NCI-H2081 (cell line): ENCODE data around the gene AGAP5.

Experiments used
- DNase-seq, 2 experiments: peaks; one replicate each; lab custom pipeline; 2025; lab: John Stamatoyannopoulos, UW

The AGAP5 gene

DNA sequence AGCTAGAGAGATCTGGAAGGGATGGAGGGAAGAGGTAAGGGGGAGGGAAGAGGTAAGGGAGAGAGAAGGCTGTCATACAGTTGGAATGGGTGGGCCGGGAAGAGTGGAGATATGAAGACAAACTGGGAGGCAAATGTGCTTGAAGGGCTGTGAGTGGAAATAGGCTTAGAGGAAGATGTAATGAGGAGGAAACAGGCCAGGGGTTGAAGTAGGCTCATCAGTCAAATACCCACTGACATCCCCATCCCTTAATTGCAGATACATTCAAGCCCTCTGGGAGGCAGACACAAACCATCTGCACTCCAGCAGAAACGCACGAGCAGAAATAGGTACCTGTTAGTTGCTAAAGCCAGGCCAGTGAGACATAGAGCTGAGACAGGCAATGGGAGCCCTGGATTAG lies 44.2 kb downstream of the AGAP5 start:
- no peak for DNase-seq

DNA sequence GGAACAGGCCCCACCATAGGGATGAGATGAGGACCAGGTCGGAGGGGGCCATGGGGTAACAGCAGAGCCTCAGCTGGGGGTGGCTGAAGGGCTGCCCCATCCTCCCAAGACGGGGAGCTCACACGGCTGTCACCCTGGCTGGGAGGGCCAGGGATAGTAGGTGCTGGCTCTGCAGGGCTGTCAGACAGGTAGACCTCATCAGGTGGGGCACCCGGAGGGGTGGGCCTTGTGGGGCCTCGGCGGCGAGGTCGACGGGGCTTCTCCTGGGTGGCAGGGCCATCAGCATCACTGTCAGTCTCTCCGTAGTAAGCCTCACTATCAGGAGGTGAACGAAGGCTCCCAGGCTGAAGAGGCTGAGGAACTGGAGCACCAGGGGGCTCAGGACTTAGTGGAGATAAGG lies 44.7 kb downstream of the AGAP5 start:
- no peak for DNase-seq

DNA sequence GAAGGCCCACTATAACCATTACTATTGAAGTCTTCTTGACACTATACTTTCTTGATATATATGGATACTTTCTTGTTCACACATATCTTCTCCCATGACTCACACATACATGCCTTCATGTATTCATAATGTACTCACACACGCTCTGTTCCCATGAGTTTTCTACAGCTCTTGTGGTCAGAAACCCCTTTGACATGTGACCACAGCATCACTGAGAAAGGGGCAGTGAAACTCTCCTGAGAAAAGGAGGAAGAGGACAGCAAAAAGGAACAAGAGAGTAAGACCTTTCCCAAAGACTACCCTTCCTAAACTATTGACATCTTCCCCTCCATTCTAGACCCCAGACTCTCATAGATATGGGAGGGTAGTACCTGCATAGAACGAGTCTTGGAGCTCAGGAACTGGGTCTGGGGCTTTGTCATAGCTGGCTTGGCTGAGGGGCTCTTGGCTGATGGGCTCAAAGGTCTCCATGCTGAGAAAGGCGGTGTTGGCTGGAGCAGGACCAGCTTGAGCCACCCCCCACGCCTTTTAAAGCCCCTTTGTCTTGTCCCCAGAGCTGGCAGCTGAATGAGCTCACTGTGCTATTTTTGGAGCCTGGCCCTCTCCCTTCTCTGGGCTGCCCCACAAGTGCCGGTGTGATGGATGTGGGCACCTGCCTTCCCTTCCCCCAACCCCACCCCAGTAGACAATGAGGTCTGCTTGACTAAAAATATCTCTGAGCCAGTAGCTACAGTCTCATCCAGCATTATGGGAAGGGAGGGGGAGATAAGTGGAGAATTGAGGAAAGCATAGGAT lies 47.2 kb downstream of the AGAP5 start:
- DNase-seq, result no peak

DNA sequence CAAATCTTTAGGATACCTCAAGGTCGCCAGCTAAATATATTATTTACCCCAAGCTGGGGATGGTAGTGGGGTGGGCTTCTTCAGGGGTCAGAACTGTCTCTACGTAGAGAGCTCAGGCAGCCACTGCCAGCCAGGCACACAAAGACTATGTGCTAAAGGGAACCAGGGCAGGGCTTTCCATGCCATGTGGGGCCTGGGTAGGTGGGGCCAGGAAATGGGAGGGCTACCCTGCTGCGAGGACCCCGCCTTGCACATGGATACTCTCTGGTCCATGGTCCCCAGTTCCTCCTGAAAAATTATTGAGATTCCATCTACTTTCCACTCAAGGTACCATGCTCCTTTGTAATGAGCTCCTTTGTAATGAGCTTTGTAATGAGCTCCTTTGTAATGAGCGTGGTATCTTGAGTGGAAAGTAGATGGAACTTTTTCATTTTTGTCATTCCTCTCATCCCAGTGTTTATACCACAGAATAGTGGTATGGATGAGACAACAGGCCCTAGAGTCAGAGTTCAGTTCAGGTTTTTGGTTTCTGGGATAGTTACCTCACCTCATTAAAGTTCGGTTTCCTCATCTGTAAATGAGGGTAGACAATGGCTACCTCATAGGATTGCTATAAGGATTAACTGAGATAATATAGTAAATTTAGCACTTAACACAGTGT lies 47.9 kb downstream of the AGAP5 start:
- no peak for DNase-seq

DNA sequence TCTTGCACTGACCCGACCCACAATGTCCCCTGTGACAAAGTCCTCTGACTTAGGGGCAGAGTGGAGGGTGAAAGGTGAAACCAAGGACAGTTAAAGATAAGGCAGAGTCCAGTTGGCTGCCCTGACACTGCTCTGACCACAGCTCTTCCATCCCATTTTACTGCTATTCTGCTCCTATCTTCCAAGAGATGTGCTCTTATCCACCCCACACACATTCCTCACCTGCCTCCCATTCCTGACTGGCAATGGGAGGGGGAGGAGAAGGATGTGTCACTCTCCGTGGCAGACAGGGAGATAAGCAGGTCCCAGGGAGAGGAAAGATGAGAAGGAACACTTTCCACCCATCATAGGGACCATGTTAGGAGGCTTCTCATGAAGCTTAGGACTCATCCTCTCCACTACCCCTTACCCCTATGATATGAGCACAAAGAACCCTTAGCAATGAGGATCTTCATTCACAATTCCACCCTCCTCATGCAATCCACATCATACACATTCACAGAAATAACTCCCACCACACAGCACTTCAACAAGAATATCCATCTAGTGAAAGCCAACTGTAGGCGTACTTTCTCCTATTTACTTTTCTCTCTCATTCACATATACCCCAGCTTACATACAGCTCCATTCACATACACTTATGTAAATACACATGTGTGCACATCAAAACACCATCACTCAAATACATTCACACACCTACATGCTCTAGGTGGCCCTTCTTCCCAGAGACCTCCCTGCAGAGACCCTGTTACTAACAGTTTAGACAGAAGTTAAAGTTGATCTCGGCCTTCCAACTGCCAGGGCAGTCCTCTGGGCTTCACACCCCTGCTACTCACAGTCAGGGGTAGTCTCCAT lies 48.7 kb downstream of the AGAP5 start:
- DNase-seq, result no peak

DNA sequence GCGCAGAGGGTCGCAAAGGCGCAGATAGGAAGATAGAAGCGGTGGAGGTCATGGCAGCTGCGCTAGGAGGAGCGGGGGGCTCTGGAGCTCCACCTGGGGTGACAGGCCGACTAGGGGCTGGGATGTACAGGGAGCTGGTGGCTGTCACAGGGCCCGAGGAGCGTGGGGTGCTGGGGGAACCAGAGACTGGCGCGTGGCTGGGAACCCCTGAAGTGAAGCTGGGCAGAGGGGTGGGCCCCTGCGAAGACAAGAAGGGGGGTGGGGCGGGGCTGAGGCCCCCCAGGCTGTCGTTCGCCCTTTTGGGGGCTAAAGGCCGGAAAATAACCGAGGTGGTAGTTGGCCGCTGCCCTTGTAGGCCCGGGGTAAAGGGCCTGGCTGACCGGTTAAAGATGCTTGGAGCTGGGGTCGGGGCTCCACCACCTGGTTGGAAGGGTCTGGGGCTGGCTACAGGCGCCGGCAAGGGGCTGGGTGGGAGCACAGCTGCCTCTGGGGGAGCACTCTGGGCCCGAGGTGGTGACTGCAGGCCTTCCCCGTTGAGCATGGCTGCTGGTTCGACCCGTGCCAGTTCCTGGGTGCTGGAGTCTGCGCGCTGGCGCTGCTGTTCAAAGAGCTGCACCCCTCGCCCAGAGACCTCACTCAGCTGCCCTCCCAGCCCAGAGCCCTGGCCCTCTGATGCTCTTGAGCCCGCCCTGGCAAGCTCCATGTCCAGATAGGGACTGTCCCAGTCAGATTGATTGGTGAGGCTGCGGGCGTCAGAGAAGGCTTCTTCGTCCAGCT lies 49.8 kb downstream of the AGAP5 start:
- no peak for DNase-seq

DNA sequence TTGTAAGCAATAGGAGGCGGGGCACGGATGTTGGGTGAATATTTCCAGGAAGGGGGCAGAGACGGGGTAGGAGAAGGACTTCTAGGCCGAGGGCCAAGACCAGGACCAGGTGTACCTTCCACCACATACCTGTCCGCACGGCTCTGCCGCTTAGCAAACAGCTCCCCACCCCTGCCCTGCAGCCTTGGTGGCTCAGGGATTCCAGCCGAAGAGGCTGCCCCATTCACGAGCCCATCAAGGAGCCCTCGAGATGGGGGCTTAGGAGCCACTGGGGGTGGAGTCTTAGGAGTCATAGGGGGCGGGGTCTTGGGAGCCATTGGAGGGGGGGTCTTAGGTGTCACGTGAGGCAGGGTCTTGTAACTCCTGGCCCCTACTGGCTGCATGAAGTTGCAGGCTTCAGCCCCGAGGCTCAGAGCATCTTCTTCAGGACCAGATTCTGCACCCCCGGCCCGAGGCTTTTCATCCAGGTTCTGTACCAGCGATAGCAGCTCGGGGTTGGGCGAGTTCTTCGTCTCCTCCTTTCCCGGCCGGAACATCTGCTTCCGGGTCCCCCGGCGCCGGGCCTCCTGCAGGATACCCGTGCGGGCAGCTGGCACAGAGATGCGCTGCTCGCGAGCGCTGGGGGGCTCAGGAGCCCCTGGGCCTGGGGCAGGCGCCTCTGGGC lies 50.6 kb downstream of the AGAP5 start:
- DNase-seq, result no peak

DNA sequence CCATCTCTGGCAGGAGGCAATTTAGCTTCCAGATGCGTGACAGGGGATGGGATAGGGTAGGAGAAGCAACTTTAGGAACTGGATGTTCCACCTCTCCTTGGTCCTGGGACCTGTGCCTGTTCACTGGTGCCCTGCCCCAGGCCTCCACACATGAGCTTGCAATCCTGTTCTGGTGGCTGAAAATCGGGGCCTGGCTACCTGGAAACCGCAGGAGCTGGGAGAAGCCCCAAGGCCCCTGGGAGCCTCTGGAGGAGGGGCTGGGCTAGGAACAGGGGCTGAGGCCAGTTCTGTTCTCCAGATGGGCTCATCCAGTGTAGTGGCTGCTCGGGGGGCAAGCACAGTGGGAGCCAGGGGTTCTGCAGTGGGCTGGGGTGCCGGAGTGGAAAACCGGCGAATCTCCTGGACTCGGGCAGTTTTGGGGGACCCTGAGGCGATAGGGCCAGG lies 51.3 kb downstream of the AGAP5 start:
- no peak for DNase-seq

DNA sequence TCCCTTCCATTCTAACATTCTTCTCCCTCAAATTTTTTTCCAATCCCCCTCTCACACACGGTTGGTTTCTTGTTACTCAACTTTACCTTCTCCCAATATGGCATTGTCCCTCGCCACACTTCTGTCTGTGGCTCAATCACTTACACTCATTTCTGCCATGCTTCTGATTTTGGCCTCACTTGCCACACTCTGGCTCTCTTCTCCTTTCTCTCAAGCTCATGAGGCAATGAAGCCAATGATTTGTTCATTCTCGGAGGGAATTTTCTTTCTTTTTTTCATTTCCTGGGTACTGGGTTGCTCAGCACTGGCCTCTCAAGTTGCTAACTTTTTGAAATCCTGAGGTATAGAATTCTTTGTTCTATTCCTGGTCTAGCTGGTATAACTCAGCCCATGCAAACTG lies 52.7 kb downstream of the AGAP5 start:
- DNase-seq, result no peak

DNA sequence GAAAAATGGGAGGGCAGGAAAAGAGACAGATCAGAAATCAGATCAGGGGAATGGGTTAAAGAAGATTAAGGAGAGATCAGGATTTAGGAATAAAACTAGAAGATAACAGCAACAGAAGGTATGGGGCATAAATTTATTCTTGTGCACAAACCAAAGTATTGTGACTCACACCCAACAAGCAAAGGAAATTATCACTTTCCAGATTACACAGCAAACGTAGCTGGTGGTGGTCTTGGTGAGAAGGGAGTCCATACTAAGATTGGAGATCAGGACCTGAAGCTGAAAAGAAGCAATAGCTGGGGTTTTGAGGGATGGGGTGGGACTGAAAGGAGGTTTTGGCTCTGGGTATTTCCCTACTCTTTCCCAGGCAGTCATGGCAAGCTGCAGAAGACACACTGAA lies 53.1 kb downstream of the AGAP5 start:
- DNase-seq, result no peak

DNA sequence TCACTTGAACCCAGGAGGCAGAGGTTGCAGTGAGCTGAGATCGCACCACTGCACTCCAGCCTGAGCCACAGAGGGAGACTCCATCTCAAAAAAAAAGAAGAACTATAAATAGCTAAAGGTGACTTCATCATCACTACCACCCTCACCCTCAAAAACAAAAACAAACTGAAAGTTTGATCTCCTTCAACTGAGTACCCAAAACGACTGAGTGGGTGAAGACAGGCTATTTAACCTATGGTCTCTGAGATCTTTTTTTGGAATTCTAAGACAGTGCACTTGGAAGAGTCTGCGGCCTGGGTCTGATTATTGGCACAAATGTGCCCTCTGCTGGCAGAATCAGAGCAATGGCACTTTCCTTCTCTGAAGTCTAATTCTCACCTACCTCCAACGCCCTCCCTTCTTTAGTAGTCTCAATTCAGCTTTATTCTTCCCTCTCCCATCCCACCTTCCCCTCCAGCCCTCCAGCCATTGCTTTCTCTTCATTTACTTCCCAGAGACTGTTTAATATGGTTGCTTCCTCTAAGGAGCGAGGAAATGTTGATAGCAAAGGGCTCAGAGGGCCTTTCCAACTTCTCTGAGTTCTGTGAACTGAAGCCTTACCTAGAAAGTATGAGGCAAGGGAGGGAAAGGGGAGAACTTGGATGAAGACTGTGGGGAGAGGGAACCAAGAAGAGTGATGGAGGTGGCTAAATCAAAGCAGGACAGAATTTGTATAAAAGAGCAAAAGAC lies 53.7 kb downstream of the AGAP5 start:
- peak; percentile 28 to 48 for DNase-seq

DNA sequence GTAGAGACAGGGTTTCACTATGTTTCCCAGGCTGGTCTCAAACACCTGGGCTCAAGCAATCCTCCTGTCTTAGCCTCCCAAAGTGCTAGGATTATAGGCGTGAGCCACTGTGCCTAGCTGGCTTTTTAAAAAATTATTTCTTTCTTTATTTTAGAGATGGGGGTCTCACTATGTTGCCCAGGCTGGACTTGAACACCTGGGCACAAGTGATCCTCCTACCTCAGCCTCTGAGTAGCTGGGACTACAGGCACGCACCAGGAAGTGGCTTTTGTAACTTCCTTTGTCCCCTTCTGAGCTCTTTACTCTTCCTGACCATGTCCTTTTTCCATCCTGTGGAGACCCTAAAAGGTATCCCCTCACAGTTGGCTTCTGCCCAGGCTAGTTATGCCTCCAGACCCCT lies 54.5 kb downstream of the AGAP5 start:
- DNase-seq, result no peak

DNA sequence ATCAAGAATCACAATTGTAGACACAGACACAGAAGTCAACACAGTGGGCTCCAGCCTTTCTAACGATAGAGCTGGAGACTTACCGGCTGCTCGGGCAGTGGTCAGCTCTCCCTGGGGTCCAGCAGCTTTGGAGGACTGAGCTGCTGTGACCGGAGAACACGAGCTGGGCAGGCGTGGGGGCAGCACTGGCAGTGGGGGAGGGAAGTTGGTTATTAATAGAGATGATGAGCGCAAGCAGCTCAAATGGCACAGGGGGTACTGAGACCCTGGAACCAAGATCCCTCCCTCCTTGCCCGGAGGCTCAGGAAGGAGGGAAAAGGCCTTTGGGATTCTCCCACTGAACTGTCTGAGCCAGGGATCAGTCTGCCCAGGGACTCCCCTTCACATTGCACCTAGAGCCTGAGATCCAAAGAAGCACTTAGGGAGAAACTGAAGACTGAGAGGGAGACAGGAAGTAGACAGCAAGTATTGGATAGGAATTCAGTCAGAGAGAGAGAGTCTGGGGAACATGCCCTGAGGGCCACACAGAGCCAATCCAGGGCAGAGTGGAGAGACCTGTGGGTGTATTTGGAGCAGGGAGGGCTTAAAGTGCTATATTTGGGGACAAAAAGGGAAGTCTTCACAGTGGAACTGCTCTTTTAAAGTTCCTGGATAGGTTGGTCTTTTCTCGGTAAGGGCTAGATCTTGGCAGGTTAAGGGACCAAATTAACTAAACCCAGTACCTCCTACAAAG lies 56.4 kb downstream of the AGAP5 start, which contains the start of gene MYOZ1:
TSS of gene MYOZ1 (minus strand) at position 147 of the 733 bp plus-strand sequence. CDS start 1,457 bp downstream, outside the sequence.
- DNase-seq, result no peak

DNA sequence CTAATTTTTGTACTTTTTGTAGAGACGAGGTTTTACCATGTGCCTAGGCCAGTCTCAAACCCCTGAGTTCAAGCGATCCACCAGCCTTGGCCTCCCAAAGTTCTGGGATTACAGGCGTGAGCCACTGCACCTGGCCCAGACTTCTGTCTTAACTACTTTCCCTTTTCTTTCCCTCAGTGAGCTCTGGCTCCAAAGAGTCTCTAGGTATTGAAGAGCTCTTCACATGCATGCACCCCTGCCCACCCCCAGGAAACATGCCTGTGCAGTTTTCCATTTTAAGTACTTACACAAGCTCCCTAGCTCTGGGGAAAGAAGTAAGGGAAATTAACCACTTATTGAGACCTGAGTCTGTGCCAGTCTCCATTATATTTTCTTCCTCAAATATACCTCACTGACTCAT lies 58.6 kb downstream of the AGAP5 start:
- DNase-seq, result no peak

DNA sequence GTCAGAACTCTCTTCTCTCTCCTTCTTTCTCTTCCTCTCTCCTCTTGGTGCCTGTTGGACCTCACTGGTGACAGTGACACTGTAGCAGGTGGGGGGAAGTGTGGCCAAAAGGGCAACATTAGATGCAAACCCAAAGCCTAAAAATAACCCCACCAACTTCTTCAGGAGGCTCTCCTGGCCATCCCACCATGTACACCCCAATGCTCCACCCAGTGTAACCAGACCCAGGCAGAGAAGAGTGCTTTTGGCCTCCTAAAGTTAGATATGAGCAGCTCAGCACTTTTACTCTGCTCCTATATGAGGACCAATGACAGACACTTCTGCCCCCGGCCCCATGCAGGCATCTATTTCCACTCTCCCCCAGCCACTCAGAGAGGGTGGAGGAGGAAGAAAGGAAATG lies 62.1 kb downstream of the AGAP5 start:
- no peak for DNase-seq

DNA sequence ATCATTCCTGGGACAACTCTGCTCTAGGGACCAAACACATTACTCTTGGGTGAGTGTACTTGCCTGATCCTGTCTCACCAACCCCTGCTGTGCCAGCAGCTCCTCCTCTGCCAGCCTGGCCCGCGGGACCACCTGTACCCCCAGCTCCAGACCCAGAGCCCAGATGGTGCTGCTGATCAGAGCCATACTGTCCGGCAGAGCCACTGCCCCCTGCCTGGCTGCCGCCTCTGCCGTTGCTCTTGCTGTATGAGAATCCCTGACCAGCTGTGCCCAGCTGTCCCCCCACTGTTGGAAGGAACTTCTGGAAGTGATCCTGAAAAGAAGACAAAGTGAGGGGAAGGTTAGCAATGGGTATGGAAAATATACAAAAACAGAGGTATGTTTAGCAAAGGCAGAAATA lies 63.5 kb downstream of the AGAP5 start:
- DNase-seq, result no peak

DNA sequence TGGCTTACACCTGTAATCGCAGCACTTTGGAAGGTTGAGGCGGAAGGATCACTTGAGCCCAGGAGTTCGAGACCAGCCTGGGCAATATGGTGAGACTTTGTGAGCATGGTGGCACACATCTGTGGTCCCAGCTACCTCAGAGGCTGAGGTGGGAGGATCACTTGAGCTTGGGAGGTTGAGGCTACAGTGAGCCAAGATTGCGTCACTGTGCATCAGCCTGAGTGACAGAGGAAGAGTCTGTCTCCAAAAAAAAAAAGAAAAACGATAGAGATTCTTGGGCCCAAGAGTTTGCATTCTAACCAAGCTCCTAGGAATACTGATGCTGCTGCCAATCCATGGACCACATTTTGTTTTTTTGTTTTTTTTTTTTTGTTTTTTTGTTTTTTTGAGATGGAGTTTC lies 68.7 kb downstream of the AGAP5 start:
- no peak for DNase-seq

DNA sequence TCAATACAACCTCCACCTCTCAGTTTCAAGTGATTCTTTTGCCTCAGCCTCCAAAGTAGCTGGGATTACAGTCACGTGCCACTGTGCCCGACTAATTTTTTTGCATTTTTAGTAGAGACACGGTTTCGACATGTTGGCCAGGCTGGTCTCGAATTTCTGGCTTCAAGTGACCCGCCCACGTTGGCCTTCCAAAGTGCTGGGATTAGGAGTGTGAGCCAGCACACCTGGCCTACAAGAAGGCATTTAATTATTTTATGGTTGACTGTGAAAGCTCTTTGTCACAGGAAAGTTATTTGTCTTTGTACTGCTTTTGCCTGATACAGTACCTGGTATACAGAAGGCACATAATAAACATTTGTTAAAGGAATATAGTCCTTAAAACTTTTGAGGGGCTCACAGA lies 69.5 kb downstream of the AGAP5 start:
- no peak for DNase-seq

DNA sequence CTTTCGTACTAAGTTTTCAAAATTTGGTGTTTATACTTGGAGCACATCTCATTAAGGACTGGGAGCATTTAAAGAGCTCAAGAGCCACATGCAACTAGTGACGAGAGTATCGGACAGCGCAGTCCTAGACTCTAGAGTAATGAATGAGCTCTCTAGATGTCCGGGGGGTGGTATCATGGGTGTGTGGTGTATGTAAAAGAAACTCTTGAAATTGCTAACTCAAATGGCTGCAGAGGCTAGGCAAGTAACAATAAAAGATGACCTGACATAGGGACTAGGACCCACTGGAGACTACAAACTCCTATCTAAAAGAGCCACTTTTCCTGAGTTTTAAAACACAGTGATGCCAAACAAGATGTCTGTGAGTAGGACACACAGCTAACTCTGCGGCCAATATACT lies 70.6 kb downstream of the AGAP5 start:
- no peak for DNase-seq
